GM18858 (cell line): Measurements from ENCODE around the gene ZC3H12D.
"Not testable (repeated sequence)": the region's sequence is repeated elsewhere in the genome, so short reads cannot be mapped to it uniquely, and the experiment has no call there.

Experiments
- ATAC-seq: cut with Tn5 transposase; IDR thresholded peaks from one replicate; pipeline ENCODE4 v1.9.1; 2021; ENCODE audit not compliant: unreplicated experiment

Gene ZC3H12D

DNA sequence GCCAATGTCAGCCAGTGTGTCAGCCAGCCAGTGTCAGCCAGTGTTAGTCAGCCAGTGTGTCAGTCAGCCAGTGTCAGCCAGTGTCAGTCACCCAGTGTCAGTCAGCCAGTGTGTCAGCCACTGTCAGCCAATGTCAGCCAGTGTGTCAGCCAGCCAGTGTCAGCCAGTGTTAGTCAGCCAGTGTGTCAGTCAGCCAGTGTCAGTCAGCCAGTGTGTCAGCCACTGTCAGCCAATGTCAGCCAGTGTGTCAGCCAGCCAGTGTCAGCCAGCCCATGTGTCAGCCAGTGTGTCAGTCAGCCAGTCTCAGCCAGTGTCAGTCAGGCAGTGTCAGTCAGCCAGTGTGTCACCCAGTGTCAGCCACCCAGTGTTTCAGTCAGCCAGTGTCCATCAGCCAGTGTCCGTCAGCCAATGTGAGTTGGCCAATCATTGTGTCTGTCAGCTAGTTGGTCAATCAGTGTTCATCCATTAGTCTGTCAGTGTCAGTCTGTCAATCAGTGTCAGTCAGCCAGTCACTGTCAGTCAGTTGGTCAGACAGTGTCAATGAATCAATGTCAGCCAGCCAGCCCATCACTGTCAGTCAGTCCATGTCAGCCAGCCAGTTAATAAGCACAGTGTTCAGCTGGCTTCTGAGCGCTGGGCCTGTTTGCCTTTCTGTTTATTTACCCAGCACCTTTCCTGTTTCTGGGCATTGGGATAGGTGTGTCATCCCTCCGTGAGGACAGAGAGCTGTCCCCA, 40.3 kb downstream of the ZC3H12D start:
- ATAC-seq: not testable (repeated sequence)

DNA sequence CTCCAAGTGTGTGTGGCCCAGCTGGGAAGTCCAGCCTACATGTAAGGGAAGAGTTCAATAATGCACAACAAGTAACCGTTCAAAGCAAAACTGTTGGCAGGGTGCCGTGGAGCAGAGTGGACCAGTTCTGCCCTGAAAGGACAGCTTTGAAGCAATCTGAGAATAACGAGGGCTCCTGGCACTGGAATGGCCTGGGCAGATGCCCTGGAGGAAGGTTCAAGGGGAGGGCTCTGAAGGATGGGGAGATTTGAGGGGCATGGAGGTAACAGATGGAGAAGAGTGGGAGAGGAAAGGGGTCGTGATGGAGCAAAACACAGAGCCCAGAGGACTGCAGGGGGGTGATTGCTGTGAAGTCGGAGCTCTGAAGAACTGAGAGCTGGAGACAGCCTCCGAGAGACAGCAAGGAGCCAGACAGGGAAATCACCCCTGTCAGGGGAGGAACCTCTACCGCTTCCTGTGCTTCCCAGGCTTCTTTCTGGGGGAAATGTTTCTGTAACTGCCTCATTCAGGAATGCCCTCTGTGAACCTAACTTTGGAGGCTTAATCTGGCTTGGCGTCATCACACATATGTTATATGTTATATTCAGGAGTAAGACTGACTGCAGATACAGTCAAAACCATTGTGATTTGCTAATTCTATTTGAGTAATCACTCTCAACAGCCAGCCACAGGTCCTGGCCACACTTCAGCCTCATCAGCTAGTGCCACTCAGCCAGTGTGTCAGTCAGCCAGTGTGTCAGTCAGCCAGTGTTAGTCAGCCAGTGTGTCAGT, 41.2 kb downstream of the ZC3H12D start:
- no peak for ATAC-seq

DNA sequence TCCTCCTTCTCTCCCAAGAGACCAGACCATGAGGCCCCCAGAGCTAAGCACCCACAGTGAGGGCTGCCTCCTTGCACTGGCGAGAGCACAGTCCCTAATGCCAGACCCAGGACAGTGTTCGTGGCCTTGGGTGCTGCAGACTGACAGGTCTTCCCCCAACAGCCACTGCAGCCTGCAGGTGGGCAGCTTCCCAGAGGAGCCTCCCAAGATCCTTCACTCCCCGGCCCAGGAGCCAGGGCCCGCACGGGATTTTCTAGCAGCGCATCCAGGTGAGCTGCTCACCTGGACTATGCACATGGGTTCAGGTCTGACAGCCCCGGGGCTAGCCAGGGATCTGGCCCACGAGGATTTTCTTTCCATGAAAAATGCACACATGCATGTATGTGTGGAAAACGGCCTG, 43.1 kb downstream of the ZC3H12D start:
- ATAC-seq: no peak

DNA sequence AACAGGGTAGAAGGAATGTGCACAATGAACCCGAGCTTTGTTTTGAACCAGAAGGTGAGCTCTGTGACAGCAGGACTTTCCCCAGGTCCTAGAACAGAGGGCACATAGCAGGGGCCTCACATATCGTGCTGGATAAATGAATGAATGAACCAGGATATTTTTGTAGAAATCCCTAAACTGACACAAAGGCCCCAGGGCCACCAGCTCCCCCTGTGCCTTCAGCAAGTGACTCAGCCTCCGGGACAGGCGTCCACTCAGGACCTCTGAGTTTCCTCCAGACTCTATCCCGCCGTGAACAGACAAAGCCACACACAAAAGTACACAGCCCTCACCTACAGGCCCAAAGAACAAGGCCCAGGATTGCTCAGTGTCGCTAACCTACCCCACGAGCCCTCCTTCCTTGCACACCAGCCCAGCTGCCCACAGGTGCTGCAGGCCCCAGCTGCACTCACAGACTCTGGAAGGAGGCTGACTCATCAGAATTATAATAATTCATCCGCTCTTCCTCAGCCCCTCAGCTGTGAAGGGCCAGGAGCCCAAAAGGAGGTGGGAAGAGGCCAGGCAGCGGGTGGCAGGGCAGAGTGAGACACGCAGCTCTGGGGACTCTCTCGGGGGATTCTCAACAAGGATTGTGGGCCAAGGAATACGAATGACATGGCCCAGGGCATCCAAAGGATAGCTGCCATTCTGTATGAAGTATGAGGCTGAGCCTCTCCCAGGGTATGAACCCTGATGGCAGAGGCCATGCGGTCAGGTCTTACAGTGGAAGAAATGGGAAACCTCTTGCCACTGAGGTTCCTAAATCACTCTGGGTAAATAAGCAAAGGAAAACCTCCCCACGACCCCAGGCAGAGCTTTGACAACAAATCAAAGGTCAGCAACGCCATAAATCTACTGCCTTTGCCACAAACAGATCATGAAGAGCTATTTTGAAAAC, 43.8 kb downstream of the ZC3H12D start:
- ATAC-seq: no peak

DNA sequence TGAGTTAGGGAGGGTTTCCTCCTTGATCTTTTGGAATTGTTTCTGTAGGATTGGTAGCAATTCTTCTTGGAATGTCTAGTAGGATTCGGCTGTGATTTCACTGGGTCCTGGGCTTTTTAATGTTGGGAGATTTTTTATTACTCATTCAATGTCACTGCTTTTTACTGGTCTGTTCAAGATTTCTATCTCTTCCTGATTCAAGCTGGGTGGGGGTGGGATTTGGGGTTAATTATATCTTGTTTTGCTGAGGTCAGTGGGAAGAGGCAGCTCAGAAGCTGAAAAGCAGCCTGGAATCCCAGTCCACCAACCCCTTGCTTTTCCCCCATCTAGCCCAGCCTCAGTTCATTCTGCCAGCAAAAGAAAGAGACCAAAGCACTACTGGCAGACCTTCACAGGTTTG, 45.2 kb downstream of the ZC3H12D start:
- ATAC-seq: no peak

DNA sequence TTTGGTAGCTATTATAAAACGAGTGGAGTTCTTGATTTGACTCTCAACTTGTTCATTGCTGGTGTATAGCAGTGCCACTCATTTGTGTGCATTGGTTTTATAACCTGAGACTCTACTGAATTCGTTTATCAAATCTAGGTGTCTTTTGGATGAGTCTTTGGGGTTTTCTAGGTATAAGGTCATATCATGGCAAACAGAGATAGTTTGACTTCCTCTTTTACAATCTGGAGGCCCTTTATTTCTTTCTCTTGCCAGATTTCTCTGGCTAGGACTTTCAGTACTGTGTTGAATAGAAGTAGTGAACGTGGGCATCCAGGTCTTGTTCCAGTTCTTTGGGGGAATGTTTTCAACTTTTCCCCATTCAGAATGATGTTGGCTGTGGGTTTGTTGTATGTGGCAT, 46.0 kb downstream of the ZC3H12D start:
- ATAC-seq: no peak

DNA sequence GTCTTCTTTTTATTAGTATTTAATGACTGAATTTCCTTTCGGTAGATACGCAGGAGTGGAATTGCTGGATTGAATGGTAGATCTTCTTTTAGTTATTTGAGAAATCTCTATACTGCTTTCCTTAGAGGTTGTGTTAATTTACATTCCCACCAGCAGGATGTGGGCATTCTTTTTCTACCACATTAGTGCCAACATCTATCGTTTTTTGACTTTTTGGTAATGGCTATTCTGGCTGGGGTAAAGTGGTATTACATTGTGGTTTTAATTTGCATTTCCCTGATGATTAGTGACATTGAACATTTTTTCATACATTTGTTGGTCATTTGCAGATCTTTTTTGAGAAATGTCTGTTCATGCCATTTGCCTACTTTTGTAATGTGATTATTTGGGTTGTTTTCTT, 47.6 kb downstream of the ZC3H12D start:
- no peak for ATAC-seq

DNA sequence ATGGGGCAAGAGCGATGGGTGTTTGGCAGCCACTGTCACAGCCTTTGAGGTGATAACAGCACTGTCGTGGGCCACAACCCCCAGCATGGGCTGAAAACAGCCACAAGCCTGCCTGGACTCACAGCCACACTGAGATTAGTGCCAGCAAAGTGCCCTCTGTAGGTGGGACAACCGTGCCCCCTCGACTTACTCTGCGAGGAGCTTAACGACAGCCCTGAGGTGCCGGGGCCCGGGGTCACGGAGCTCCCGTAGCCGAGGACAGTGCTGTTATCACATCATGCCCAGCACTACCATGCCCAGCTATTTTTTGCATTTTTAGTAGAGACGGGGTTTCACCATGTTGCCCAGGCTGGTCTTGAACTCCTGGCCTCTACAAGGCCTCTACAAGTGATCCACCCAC, 48.2 kb downstream of the ZC3H12D start:
- no peak for ATAC-seq

DNA sequence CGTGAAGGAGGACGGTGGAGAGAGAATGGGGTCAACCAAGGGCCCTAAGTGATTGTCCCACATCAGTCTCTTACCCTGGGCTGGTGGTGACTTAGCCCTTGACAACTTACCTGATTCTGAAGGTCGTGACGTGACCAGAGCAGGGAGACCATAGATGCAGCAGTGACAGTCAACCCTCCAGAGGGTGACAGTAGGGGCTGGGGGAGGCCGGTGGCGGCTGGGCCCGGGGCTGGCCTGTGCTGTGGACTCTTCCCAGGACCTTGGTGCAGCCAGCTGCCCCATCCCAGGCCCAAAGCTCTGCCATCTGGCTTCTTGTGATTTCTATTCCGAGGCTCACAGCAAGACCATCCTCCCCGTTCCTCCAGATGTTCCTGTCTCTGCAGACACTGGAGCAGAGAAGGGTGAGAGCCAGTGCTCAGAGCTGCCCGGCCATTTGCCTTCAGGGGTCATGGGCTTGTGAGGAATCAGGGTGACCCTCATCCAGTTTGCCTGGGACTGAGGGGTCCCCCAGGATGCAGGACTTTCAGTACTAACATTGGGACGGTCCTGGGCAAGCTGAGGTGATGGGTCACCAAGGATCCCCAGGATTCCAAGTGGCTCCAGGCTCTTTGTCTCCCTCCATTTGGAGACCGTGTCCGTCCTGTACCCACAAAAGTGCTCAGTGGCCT, 48.8 kb downstream of the ZC3H12D start:
- no peak for ATAC-seq

DNA sequence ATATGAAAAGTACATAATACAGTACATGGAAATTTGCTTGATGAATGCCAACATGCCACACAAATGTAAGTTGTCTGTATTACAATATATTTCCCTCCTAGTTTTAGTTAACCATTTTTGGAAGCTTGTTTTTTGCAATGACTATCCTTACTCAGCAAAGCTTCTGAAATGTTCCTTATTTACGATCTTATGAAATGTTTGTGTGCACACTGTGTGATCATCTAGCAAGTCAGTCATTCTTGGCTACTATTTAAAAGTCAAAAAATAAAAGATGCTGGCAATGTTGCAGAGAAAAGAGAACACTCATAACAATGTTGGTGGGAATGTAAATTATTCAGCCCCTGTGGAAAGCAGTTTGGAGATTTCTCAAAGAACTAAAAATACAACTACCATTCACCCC, 50.9 kb downstream of the ZC3H12D start:
- no peak for ATAC-seq

DNA sequence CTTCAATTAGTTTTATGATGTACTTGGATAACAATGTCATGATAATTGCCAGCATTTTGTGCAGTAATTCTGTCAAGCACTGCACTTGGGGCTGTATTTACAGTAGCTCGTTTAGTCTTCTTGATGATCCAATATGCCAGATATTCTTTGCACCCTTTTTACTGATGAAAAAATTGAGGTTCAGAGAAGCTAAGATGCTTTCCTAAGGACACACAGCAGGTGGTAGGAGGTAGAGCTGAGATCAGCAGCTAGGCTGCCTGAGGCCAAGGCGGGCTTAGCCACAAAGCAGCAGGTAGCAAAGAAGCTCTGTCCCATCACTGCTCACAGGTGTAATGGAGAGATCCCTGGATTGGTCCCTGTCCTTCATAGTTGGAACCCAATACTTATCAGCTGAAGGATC, 51.4 kb downstream of the ZC3H12D start:
- ATAC-seq: no peak

DNA sequence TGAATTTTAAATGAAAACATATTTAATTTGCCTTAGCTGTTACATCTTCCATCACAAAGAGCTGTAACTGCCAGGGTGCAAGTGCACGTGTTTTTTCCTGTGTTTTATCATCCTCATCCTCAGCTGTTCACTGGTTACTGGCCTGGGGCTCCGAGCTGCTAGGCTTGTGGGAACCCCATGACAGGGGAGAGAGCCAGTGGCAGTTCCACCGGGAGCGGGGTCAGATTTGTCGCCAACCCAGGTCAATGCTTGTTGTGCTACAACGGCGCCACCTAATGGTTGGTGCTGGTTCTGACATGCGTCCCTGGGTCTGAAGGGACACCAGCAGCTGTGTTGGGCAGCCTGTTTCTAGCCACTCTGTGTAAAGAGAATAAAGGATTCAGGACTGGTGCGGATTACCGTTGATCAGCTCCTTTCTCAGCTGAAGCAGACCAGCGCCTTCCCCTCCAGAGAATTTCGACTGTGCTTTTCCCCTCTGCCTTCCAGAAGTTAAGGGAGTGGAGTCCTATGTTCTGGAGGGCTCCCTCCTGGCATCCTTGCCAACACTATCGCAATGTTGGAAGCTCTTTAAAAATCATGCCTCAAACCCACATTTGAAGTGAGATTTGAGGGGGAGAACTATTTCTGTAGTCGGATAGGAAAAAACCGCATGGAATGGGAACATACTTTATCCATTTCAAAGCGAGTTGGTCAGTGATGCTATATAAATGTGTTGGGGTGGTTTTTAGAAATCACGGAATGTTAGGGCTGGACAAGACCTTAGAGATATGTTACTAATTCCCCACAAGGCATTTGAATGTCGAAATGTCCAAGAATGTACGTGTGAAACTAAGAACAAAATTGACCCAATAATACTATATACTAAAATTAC, 52.7 kb downstream of the ZC3H12D start:
- ATAC-seq: peak; percentile 63

DNA sequence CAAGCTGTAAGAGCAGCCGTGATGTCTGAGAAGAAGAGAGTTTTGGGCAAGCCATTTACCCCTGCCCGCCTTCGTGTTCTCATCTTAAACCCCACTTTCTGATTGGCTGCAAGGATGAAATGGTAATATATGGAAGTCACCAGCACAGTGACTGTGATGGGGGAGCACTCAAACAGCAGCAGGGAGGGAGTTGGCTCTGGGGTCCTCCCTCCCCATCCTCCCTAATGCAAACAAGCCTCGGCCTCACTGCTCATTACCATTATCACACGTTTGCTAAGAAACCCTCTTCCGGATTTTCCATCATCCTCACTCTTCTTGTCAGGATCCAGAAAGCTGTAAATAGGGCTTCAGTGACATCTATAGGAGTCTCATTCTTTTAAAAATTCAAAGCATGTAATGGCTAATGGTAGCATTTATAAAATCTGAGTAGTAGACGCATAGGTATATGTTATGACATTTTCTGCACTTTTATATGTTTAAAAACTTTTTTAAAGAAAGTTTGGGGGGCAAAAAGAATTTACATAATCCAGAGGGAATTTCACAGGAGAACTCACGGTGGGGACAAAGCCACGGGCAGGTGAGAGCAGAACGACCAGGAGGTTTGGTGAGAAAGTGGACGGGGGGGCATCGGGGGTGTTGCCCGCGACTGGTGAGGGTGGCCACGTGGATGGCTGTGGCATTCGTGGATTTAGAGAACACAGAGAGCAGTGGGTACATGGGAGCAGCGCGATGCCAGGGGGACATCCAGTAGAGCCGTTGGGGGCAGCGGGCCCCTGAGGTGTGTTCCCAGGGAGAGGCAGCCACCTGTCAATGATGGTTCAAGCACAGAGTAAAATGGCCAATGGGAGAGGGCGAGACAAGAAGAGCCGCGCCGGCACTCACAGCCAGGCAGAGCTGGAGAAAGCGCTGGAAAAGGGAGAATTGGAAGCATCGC, 55.1 kb downstream of the ZC3H12D start:
- no peak for ATAC-seq

DNA sequence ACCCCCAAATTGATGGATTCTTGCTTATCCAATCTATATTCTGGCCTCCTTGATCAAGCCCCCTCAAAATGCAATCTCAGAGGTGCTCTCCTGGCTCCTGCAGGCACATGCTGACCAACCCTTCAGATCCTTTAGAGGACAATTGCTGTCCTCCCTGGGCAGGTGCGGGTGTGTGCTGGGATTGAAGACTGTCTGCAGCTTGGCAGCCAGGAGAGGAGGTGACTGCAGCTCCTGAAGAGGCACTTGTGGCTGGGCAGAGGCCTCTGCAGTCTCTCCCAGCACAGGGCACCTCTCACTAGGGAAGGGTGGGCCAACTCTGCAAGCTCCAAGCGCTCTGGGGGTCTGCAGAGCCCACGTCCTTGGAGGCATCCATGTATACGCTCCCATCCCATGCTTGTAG, 56.2 kb downstream of the ZC3H12D start:
- ATAC-seq: no peak

DNA sequence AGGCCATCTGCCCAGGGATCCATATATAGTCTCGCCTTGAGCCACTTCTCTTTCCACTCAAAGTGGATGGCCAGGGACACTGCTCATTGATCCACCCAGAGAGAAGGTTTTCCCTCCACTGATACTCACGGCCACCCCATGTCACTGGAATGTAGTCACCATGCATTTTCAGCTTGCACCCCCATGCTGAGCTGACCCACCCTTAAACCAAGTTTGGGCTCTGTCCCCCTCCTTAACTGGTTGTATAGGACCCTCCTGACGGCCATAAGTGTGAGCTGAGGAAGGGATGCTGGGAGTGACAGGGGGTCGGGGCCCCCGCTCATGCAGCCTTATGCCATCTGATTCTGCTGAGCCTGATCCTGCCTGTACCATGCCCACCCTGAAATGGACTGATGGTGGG, 59.1 kb downstream of the ZC3H12D start:
- no peak for ATAC-seq

DNA sequence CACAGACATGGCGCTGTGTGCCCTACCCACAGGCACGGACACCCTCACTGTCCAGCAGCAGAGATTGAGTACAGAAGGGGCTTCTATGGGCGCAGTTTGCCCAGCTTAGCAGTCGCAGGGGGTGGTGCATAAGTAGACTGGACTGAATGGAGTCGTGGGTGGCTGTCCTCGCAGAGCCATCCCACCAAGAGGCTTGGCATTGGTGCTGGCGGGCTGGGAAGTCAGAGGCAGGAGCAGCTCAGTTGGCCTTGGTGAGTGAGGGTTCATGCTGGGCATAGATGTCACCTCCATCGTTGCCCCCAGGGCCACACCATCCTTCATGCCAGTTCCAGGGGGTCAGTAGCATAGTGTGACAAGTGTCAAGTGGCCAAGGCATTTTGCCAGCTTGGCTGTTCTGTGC, 59.6 kb downstream of the ZC3H12D start:
- ATAC-seq: no peak

DNA sequence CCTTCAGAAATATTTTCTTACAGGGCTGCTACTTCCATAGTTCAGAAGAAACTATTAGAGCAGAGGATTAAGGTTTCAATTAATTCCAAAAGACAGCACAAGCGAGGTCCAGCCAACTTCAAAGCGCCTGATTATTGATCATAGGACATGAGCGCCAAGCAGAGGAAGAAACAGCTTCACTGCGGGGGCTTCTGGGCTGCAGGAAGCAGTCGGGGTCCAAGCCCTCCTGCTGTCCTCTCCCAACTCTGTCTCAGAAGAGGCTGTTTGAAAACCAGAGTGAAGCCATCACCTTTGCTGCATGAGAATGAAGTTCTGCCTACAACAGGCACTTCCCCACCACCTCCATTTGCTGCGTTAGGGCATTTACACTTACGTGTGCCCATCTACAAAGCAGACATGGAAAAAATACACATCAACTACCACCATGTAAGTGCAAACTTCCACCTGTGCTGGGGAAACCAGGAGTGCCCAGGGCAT, 60.8 kb downstream of the ZC3H12D start:
- no peak for ATAC-seq

DNA sequence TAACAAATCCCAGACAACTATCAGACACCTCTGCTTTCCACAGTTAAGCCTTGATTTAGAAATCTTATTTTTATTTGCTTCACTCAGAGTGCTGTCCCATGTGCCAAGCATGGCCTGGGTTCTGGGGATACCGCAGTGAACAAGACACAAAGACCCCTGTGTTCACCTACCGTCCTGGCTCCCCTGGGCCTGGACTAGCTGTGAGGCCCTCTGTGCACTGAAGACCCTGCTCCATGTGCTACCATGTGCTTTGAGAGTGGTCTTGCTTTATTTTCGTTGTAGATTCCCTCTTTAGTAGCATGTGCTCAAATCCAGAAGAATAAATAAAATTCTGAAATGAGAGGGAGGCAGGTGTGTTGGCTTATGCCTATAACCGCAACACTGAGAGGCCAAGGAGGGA, 62.2 kb downstream of the ZC3H12D start:
- no peak for ATAC-seq

DNA sequence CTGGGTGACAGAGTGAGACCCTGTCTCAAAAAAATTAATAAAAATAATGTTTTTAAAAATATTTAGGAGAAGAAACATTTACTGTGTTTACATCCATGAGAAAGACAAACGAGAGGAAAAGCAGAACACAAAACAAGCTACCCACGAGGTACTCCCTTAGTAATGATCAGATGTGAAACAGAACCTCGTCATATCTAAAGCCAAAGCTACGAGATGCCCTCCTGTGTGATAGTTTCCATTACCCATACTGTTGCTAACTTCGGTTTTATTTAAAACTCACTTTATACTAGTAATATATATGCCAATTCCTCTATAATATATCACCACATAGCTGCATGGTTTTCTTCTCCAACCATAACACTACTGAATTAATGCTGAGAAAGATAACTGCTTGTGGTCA, 63.7 kb downstream of the ZC3H12D start:
- no peak for ATAC-seq
